ENCODE results near the gene RRP15.

The RRP15 gene

GRCh38 chr1:218274511-218274910 lies 10.6 kb upstream of the RRP15 start:
- Histone ChIP-seq H3K4me2 (ENCODE audit: low read length) (no peak overlapping the region), H3K9me3 (ENCODE audit: low read length) (no peaks in the 10 kb centered on the region), H3K27me3 (ENCODE audit: insufficient read depth, low read length) (no peaks in the 10 kb centered on the region), H3F3A (ENCODE audit: insufficient read depth, low read length) (no peaks in the 10 kb centered on the region), H4K20me1 (ENCODE audit: insufficient read depth, low read length) (no peaks in the 10 kb centered on the region), H3K9me2 (ENCODE audit: low read depth, low read length) (no peaks in the 10 kb centered on the region), H3K9ac (ENCODE audit: low read length) (no peak overlapping the region), H3K4me1 (ENCODE audit: insufficient read depth, low read length, severe bottlenecking) (no peaks in the 10 kb centered on the region), H3K4me3 (ENCODE audit: low read depth, low read length, poor library complexity, severe bottlenecking) (no peak overlapping the region), H3K36me3 (ENCODE audit: insufficient read depth, low read length) (no peaks in the 10 kb centered on the region), H2AFZ (ENCODE audit: low read length) (no peak overlapping the region), H3K79me2 (ENCODE audit: insufficient read depth, low read length) (no peaks in the 10 kb centered on the region), H3K27ac (ENCODE audit: low read depth, low read length, poor library complexity, severe bottlenecking) (no peak overlapping the region)
- TF ChIP-seq CTCF (IDR thresholded peaks at IDR 0.05; ENCODE audit: low read length): no peak
- no peak for TF ChIP-seq EZH2 (IDR thresholded peaks at IDR 0.05; ENCODE audit: borderline replicate concordance, low read length)

DNA sequence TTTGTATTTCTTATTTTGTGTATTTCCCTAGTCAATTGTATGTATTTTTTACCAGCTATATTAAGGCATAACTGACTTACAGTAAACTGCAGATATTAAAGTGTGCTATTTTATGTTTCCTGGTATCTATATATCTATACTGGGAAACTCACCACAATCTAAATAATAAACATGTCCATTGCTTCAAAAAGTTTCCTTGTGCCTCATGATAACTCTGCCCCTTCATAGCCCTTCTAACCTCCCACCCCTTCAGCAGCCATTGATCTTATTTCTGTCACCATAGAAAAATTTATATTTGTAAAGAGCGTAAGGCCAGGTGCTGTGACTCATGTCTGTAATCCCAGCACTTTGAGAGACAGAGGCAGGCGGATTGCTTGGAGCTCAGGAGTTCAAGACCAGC lies 9.3 kb upstream of the RRP15 start:
- Histone ChIP-seq H3K79me2 (ENCODE audit: insufficient read depth, low read length) (no peaks in the 10 kb centered on the region), H4K20me1 (ENCODE audit: insufficient read depth, low read length) (no peaks in the 10 kb centered on the region), H3F3A (ENCODE audit: insufficient read depth, low read length) (no peaks in the 10 kb centered on the region), H3K27me3 (ENCODE audit: insufficient read depth, low read length) (no peaks in the 10 kb centered on the region), H3K9me2 (ENCODE audit: low read depth, low read length) (no peaks in the 10 kb centered on the region), H3K4me3 (ENCODE audit: low read depth, low read length, poor library complexity, severe bottlenecking) (no peak overlapping the region), H3K4me1 (ENCODE audit: insufficient read depth, low read length, severe bottlenecking) (no peaks in the 10 kb centered on the region), H3K36me3 (ENCODE audit: insufficient read depth, low read length) (no peaks in the 10 kb centered on the region), H3K27ac (ENCODE audit: low read depth, low read length, poor library complexity, severe bottlenecking) (no peak overlapping the region), H3K4me2 (ENCODE audit: low read length) (no peak overlapping the region), H3K9me3 (ENCODE audit: low read length) (no peaks in the 10 kb centered on the region), H3K9ac (ENCODE audit: low read length) (no peak overlapping the region), H2AFZ (ENCODE audit: low read length) (no peak overlapping the region)
- no peak for TF ChIP-seq CTCF (IDR thresholded peaks at IDR 0.05; ENCODE audit: low read length)
- no peak for TF ChIP-seq EZH2 (IDR thresholded peaks at IDR 0.05; ENCODE audit: borderline replicate concordance, low read length)

- peaks cover 12% of the 10 kb centered on the region for H3K4me1 ChIP-seq (ENCODE audit: insufficient read depth, low read length, severe bottlenecking)
- H3K9ac ChIP-seq (ENCODE audit: low read length): no peak overlapping the region
- no peak overlapping the region for H3K4me2 ChIP-seq (ENCODE audit: low read length)
- 0 out of 2 replicates have a peak, but pooled peaks cover 2% of the 10 kb centered on the region for H3K9me3 ChIP-seq (ENCODE audit: low read length)
- TF ChIP-seq CTCF (IDR thresholded peaks at IDR 0.05; ENCODE audit: low read length) (no peak; the same call in 1 of the 2 replicates), EZH2 (IDR thresholded peaks at IDR 0.05; ENCODE audit: borderline replicate concordance, low read length) (no peak)
- peaks cover 10% of the 10 kb centered on the region for H3K79me2 ChIP-seq (ENCODE audit: insufficient read depth, low read length)
- no peaks in the 10 kb centered on the region for H4K20me1 ChIP-seq (ENCODE audit: insufficient read depth, low read length)
- no peaks in the 10 kb centered on the region for H3K36me3 ChIP-seq (ENCODE audit: insufficient read depth, low read length)
- no peak overlapping the region for H3K4me3 ChIP-seq (ENCODE audit: low read depth, low read length, poor library complexity, severe bottlenecking)
- no peaks in the 10 kb centered on the region for H3K27me3 ChIP-seq (ENCODE audit: insufficient read depth, low read length)
- no peaks in the 10 kb centered on the region for H3K9me2 ChIP-seq (ENCODE audit: low read depth, low read length)
- no peak overlapping the region for H3K27ac ChIP-seq (ENCODE audit: low read depth, low read length, poor library complexity, severe bottlenecking)
- H3F3A ChIP-seq (ENCODE audit: insufficient read depth, low read length): no peaks in the 10 kb centered on the region
- H2AFZ ChIP-seq (ENCODE audit: low read length): no peak overlapping the region
These were observed 3.8 kb upstream of the RRP15 start for GRCh38 chr1:218281285-218281684.
